ENCODE results near the gene MS4A4A.

The MS4A4A gene

DNA sequence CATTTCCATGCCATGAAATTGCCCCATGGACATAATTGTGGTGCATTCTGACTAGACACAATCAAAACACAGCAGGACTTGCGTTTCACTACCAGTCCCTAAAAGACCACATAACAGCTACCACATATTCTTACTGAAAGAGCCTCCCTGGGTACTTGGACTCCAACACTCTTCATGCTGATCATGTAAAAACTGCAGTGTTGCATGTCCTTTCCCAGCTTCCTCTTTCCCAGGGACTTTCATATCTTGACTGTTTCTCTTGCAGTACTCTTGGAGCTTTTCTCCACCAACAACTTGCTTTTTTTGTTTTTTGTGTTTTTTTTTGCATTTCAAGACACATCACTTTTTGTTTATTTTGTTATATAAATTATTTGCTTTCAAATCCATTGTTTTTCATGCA, 69.5 kb downstream of the MS4A4A start:
- DNase-seq: no peak

DNA sequence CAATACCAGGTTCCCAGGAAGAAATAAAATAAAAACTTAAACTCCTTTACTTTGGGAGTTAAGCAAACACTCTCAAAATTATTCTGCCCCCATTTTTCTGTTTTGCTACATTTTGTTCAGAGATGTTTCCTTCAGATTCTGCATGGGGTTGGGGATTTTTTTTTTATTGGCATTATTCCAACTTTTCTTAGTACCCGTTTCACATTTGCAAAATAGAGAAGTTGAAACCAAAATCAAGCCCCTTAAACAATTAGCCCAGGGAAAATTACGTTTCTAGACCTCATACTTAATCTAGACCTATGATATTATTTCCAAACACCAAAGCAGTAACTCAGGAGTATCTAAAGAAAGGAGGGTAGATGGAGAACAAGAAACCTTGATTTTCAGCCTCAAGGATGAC, 77.3 kb downstream of the MS4A4A start:
- no peak for DNase-seq
